HG03025 (cell line): ENCODE results near the gene YTHDF1.

Experiments
- ATAC-seq: cut with Tn5 transposase; IDR thresholded peaks from one replicate; pipeline ENCODE4 v1.9.1; 2021; ENCODE audit warnings: mild to moderate bottlenecking, moderate library complexity; ENCODE audit not compliant: unreplicated experiment, low FRiP score

Gene YTHDF1

GRCh38 chr20:63249891-63250290 lies 34.0 kb upstream of the YTHDF1 start:
- ATAC-seq = no peak

- ATAC-seq = no peak
Observed at GRCh38 chr20:63248835-63249591, 33.1 kb upstream of the YTHDF1 start.

GRCh38 chr20:63247671-63248228 lies 31.8 kb upstream of the YTHDF1 start:
- no peak for ATAC-seq

- ATAC-seq = no peak
Observed at GRCh38 chr20:63246490-63247288, 30.8 kb upstream of the YTHDF1 start.

- no peak for ATAC-seq
Observed at GRCh38 chr20:63244468-63244867, 28.5 kb upstream of the YTHDF1 start.

GRCh38 chr20:63243604-63244247 lies 27.8 kb upstream of the YTHDF1 start:
- no peak for ATAC-seq

- no peak for ATAC-seq
Observed at GRCh38 chr20:63242736-63243135, 26.8 kb upstream of the YTHDF1 start.

- ATAC-seq = no peak
Observed at GRCh38 chr20:63241272-63241671, 25.3 kb upstream of the YTHDF1 start.

GRCh38 chr20:63240004-63240403 lies 24.1 kb upstream of the YTHDF1 start:
- no peak for ATAC-seq

- ATAC-seq = no peak
Observed at GRCh38 chr20:63239431-63239830, 23.5 kb upstream of the YTHDF1 start.

- ATAC-seq = no peak
Observed at GRCh38 chr20:63238514-63239125, 22.7 kb upstream of the YTHDF1 start.

- ATAC-seq = no peak
Observed at GRCh38 chr20:63238031-63238430, 22.1 kb upstream of the YTHDF1 start.

- ATAC-seq = no peak
Observed at GRCh38 chr20:63236116-63236837, 20.3 kb upstream of the YTHDF1 start.

GRCh38 chr20:63235399-63235983 lies 19.6 kb upstream of the YTHDF1 start, which contains the start of gene BIRC7:
TSS of gene BIRC7 (plus strand) at chr20:63235905. CDS start at chr20:63236097, 192 bp downstream.
- no peak for ATAC-seq

- ATAC-seq = no peak
Observed at GRCh38 chr20:63234693-63235398, 18.9 kb upstream of the YTHDF1 start.

GRCh38 chr20:63233924-63234323 lies 18.0 kb upstream of the YTHDF1 start:
- no peak for ATAC-seq

- ATAC-seq = no peak
Observed at GRCh38 chr20:63233061-63233344, 17.1 kb upstream of the YTHDF1 start.

- ATAC-seq = no peak
Observed at GRCh38 chr20:63232235-63233060, 16.5 kb upstream of the YTHDF1 start.
